HG03378 (cell line): Measurements from ENCODE around the gene FH.

ENCODE experiments used
- ATAC-seq: cut with Tn5 transposase; IDR thresholded peaks from one replicate; pipeline ENCODE4 v1.9.1; 2021; ENCODE audit warnings: mild to moderate bottlenecking, moderate library complexity; ENCODE audit not compliant: unreplicated experiment

FH gene

DNA sequence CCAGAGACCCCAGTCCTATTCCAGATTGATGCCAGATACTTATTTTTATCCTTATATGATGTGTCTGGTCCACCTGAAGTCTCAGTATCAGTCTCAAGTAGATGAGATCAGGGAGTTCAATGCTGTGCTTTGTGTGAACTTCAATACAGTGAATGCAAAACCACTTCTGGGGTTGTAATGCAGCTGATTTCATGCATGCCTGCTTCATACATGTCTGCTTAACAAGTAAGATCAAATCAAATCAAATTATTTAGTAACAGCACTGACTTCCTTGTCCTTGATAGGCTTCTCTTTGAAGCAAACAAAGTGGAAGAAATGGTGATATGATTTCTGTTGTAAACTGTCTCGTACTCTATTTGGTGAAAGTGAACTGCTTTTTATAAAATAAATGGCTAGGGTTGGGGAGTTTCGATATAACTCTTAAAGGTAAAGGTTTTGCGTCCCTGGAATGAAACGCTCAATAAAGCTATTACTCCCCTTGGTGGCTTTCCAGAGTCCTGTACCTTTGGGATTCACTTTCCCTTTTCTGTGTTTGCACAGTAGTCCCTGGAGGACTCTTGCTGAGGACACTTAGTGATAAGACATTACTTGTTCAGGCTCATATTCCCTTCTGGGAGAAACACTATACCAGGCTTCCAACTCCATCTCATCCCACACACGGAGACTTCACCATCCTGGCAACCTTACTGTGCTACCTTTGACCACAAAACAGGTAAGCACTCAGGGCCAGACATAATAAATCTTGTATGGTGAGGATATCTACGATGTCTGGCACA is 59.3 kb downstream of the FH start:
- no peak for ATAC-seq

DNA sequence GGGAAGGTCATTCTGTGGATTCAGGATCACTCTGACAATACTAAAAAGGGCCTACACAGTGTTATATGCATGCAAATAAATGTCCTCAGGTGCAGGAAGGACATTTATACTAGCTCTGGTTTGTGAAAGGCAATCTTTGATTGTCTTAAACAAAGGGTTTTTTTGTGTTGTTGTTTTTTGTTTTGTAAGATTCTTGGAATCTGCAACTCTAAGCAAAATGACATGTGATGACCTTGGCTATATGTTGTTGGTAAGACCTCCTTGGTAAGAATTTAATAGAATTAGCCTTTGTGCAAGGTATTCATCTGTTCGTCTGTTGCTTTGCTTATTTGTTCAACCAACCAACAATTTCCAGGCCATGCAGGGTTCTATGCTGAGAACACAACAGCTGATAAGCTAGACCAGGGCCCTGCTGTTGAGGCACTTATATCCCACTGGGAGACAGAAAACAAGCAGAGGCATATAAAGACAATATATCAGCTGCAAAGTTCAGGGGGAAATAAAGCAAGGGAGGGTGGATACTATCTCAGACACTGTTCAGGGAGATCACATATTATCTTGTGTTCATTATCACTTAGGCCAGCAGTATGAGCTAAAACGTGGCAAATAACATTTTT is 60.3 kb downstream of the FH start:
- ATAC-seq, result no peak

DNA sequence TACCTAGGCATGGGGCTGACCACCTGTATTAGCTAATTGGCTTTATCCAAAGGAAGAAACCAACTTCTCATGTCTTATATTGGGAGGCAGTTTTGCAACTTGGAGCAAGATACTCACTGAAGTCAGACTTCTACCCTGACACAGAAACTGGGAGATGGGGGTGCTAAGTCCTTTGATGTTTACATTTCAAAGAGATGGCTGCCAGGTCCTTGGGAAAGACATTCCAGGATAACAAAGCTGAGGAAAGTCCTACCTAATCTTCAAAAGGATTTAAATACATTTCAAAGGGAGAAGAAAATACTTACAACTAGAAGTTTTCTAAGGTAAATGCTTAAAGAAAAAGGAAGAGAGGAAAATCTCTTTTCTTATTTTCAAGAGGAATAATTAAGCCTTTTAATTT is 62.1 kb downstream of the FH start:
- no peak for ATAC-seq

DNA sequence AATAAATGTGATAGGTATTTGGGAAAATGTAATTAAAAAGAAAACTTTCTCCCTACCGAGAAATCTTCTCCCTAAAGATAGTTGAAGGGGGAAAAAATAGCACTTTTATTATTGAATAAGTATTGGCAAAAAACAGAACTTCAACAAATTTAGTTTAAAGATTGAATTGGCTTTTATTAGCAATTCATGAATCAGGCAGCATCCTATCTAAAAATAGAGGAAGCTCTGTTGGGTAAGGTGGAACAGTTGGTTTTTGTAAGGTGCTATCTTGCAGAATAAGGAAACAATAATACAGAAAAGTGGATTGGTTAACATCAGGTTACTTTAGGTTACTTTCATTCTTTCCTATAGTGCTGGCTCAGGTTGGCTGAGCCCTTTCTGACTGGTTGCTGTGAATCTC is 62.8 kb downstream of the FH start:
- ATAC-seq, result no peak

DNA sequence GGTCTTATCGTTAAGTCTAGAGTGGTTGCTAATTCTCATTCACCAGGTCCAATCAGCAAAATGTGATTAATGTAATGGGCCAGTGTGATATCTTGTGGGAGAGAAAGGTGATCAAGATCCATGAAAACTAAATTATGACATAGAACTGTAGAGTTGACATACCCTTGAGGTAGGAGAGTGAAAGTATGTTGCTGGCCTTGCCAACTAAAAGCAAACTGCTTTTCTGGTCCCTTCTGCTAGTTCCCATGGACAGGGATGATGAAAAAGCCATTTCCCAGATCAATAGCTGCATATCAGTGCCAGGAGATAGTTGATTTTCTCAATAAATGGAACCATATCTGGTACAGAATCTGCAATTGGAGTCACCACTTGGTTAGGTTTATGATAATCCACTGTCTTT is 65.8 kb downstream of the FH start:
- ATAC-seq, result no peak

DNA sequence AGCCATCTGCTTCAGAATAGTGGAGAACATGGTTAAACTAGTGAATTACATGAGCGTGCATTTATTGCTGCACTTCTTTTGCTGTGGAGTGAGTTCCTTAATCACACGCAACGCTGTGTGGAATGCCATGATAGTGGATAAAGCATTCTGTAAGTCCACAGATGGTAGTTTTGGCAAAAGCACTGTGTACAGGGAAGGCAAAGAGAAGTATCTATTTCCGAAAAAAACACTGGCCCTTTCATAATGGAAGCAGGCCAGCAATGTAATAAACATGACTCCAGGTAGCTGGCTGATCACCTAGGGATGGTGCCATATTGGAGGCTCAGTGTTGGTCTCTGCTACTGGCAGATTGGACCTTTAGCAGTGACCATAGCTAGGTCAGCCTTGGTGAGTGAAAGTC is 67.6 kb downstream of the FH start:
- no peak for ATAC-seq
